Measurements from ENCODE around the gene EDAR.

GRCh38 chr2:108925286-108925685 is 63.7 kb downstream of the EDAR start:
- no peak for TF ChIP-seq POLR2A (IDR thresholded peaks at IDR 0.05)
- TF ChIP-seq, protein P1, sequence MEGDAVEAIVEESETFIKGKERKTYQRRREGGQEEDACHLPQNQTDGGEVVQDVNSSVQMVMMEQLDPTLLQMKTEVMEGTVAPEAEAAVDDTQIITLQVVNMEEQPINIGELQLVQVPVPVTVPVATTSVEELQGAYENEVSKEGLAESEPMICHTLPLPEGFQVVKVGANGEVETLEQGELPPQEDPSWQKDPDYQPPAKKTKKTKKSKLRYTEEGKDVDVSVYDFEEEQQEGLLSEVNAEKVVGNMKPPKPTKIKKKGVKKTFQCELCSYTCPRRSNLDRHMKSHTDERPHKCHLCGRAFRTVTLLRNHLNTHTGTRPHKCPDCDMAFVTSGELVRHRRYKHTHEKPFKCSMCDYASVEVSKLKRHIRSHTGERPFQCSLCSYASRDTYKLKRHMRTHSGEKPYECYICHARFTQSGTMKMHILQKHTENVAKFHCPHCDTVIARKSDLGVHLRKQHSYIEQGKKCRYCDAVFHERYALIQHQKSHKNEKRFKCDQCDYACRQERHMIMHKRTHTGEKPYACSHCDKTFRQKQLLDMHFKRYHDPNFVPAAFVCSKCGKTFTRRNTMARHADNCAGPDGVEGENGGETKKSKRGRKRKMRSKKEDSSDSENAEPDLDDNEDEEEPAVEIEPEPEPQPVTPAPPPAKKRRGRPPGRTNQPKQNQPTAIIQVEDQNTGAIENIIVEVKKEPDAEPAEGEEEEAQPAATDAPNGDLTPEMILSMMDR (IDR thresholded peaks at IDR 0.05): no peak

All from Peyer's patch (tissue), 4 donors.